K562 (cell line): ENCODE data around the gene MROH8. TPM values are rescaled to one million over a fixed set of nuclear protein-coding genes. Genes with fewer than 3 reads are reported as not detected.

Experiments
- ATAC-seq: fragments of 200-7000 bp; cut with Tn5 transposase; 3 replicates; pipeline ENCODE4 v1.9.1; 2020; ENCODE audit warnings: moderate library complexity
- BruUV-seq: library from RNA; stranded (reverse); fragments of 400-500 nt; replicated peaks from 2 replicates; lab custom pipeline; 2021; lab: Mats Ljungman, UMichigan
- CTCF ChIA-PET: fragments of 300-600 bp; formaldehyde crosslinking; extraction: SDS; loops from one replicate; lab custom pipeline; 2021; ENCODE audit warnings: low intra/inter-chr PET ratio; lab: Yijun Ruan, JAX
- POLR2A ChIA-PET: fragments of 300-600, 350-650 bp; sonication (Branson Sonifier 250); formaldehyde crosslinking; extraction: SDS; loops from one replicate; lab custom pipeline; 2021; ENCODE audit warnings: antibody characterized with exemption, inconsistent platforms; lab: Yijun Ruan, JAX
- DNase-seq, 4 experiments: peaks; one replicate each; pipeline versions ENCODE4 v3.0.0 to v3.0.0-alpha.2; 2011 to 2018; ENCODE audit warnings: low spot score in 3 of 4, mixed read lengths in 3 of 4; ENCODE audit errors: extremely low read depth in 1 of 4
- FAIRE-seq: peaks from 2 replicates; lab custom pipeline; 2011; peaks lifted over from hg19 to GRCh38; lab: Jason Lieb, UNC
- H2AFZ ChIP-seq: 2 replicates; pipeline ENCODE4 v1.6.0; 2011; ENCODE audit warnings: low read depth, low read length, control low read depth, inconsistent platforms
- H3K27ac ChIP-seq: fragments of 200-600 bp; 3 replicates; pipeline ENCODE4 v1.8.0; 2011; ENCODE audit warnings: low read depth, mild to moderate bottlenecking, control low read depth, inconsistent platforms, low read length, moderate library complexity, mixed read lengths; ENCODE audit errors: extremely low read depth
- H3K27me3 ChIP-seq, 2 experiments: fragments of 300-600 bp in 1 of 2; 2 replicates in 1 of 2; 3 replicates in 1 of 2; pipeline versions ENCODE4 v1.6.0 to v1.8.0; 2011; ENCODE audit warnings: inconsistent platforms in 2 of 2, low read length in 2 of 2, mild to moderate bottlenecking in 1 of 2, mixed read lengths in 1 of 2, moderate library complexity in 1 of 2; ENCODE audit not compliant: control insufficient read depth in 2 of 2, insufficient read depth in 2 of 2
- H3K36me3 ChIP-seq: fragments of 300-600 bp; 3 replicates; pipeline ENCODE4 v1.8.0; 2011; ENCODE audit warnings: mild to moderate bottlenecking, low read length, inconsistent platforms; ENCODE audit not compliant: control insufficient read depth, insufficient read depth
- H3K4me1 ChIP-seq, 2 experiments: fragments of 200-600 bp in 1 of 2; replicated peaks in 1 of 2; 2 replicates in 1 of 2; 3 replicates in 1 of 2; pipeline versions ENCODE4 v1.5.1 to v1.8.0; 2011; ENCODE audit warnings: inconsistent platforms in 2 of 2, low read length in 2 of 2, mild to moderate bottlenecking in 1 of 2, mixed read lengths in 1 of 2, moderate library complexity in 1 of 2; ENCODE audit not compliant: control insufficient read depth in 2 of 2, insufficient read depth in 2 of 2
- H3K4me2 ChIP-seq: 2 replicates; pipeline ENCODE4 v1.6.1; 2011; ENCODE audit warnings: low read length, control low read depth, inconsistent platforms, mixed read lengths; ENCODE audit not compliant: insufficient read depth
- H3K4me3 ChIP-seq: fragments of 200-600 bp; sonication (generic), shearing (Covaris generic); 2 replicates; pipeline ENCODE4 v1.5.1; 2016; ENCODE audit warnings: control low read depth, inconsistent platforms
- H3K79me2 ChIP-seq: fragments of 200-600 bp; 3 replicates; pipeline ENCODE4 v1.8.0; 2011; ENCODE audit warnings: low read length, inconsistent platforms; ENCODE audit not compliant: control insufficient read depth, insufficient read depth
- H3K9ac ChIP-seq, 2 experiments: 2 replicates each; pipeline versions ENCODE4 v1.6.0 to v1.6.1; 2011; ENCODE audit warnings: low read depth in 2 of 2, low read length in 2 of 2, control low read depth in 1 of 2, inconsistent platforms in 1 of 2, mild to moderate bottlenecking in 1 of 2, mixed read lengths in 1 of 2; ENCODE audit not compliant: insufficient read depth in 1 of 2
- H3K9me1 ChIP-seq: one replicate; pipeline ENCODE4 v1.6.0; 2011; ENCODE audit warnings: inconsistent platforms, mild to moderate bottlenecking, low read length, moderate library complexity; ENCODE audit not compliant: control insufficient read depth, insufficient read depth
- H3K9me3 ChIP-seq: replicated peaks from 2 replicates; pipeline ENCODE4 v1.5.1; 2011; ENCODE audit warnings: low read depth, low read length, inconsistent platforms; ENCODE audit not compliant: control insufficient read depth, insufficient read depth
- H4K20me1 ChIP-seq: replicated peaks from 2 replicates; pipeline ENCODE4 v1.6.1; 2011; ENCODE audit warnings: low read length, inconsistent platforms, mixed read lengths; ENCODE audit not compliant: control insufficient read depth, insufficient read depth
- ARNT ChIP-seq, 2 experiments: fragments of 450-650 bp; IDR thresholded peaks; 2 replicates each; pipeline ENCODE4 v1.6.1; 2016; ENCODE audit warnings: mild to moderate bottlenecking in 1 of 2
- C11orf30 ChIP-seq: fragments of 450-650 bp; IDR thresholded peaks from 2 replicates; pipeline ENCODE4 v1.6.1; 2016; ENCODE audit warnings: low read depth, mild to moderate bottlenecking
- CBX3 ChIP-seq, 2 experiments: IDR thresholded peaks; 1 replicate in 1 of 2; 2 replicates in 1 of 2; pipeline ENCODE4 v1.6.1; 2012; ENCODE audit warnings: inconsistent platforms in 2 of 2, low read length in 2 of 2, borderline replicate concordance in 1 of 2, control low read depth in 1 of 2
- IRF9 ChIP-seq: fragments of 450-650 bp; IDR thresholded peaks from 2 replicates; pipeline ENCODE4 v1.6.1; 2016; ENCODE audit warnings: missing biosample characterization, missing genetic modification characterization
- MAFF ChIP-seq: IDR thresholded peaks from 2 replicates; pipeline ENCODE4 v1.6.1; 2012; ENCODE audit warnings: low read length, improper control_type of control experiment
- MAFG ChIP-seq: fragments of 450-650 bp; conservative IDR thresholded peaks from 2 replicates; pipeline ENCODE4 v1.6.1; 2016; ENCODE audit warnings: missing genetic modification characterization, missing compliant biosample characterization
- MAFK ChIP-seq: IDR thresholded peaks from 2 replicates; pipeline ENCODE4 v1.6.1; 2011; ENCODE audit warnings: low read length, improper control_type of control experiment
- SETDB1 ChIP-seq: IDR thresholded peaks from one replicate; pipeline ENCODE4 v1.6.1; 2012; ENCODE audit warnings: low read length, control low read depth, inconsistent platforms
- ZNF3 ChIP-seq: fragments of 250-450 bp; sonication (Bioruptor Pico); IDR thresholded peaks from 2 replicates; pipeline ENCODE4 v1.5.0; 2021; ENCODE audit warnings: mild to moderate bottlenecking, moderate library complexity
- ZNF316 ChIP-seq: fragments of 450-650 bp; IDR thresholded peaks from 2 replicates; pipeline ENCODE4 v1.6.1; 2016
- ZNF77 ChIP-seq: fragments of 250-450 bp; sonication (Bioruptor Pico); IDR thresholded peaks from 2 replicates; pipeline ENCODE4 v1.5.0; 2020
- WGBS: fragments of 100-300 bp; shearing (Covaris generic); methylation state at CpG from one replicate; pipeline ENCODE4 v1.1.6; 2016; ENCODE audit warnings: low coverage, mixed read lengths; ENCODE audit not compliant: insufficient coverage; ENCODE audit errors: missing lambda C conversion rate; 5-methylcytosine and 5-hydroxymethylcytosine counted together
- in situ Hi-C: fragments of 300-500 bp; cut with MboI; formaldehyde crosslinking; loops from 4 replicates; pipeline ENCODE4 v1.15.0; 2018; ENCODE audit warnings: inconsistent platforms, mixed read lengths
- intact Hi-C: fragments of 100-400 bp; cut with micrococcal nuclease; formaldehyde crosslinking; loops from 2 replicates; pipeline ENCODE4 v1.14.2; 2022
- polyA plus RNA-seq, 8 experiments: library from polyadenylated mRNA; depleted of rRNA in 4 of 8; stranded (reverse) in 5 of 8; unstranded in 3 of 8; fragments of >200 nt; fragmentation: Nextera tagmentation in 2 of 8; fragmentation: Illumina TruSeq in 1 of 8; extraction: Ambion mirVana in 2 of 8; extraction: Trizol in 1 of 8; gene quantifications; 2 replicates each; pipeline versions ENCODE4 v1.2.1 to v1.2.3, GENCODE V29; 2011 to 2014; ENCODE audit warnings: inconsistent platforms in 1 of 8, missing spikeins in 1 of 8
- total RNA-seq, 7 experiments: library from RNA; depleted of rRNA in 6 of 7; stranded (reverse); fragments of >200 nt in 6 of 7; fragmentation: Illumina TruSeq in 2 of 7; extraction: Trizol in 2 of 7; gene quantifications; 2 replicates each; pipeline versions ENCODE4 v1.2.1 to v1.2.3, GENCODE V29; 2011 to 2021; ENCODE audit warnings: low replicate concordance in 1 of 7

The MROH8 gene
- total and polyA plus RNA-seq, 9 of the 15 experiments (the other 6 are each of a cell fraction or from before 2014, with no cell fraction given): 0.21 to 1.5 (median 0.78) TPM

- peaks cover 40% of the 10 kb centered on the region for H3K79me2 ChIP-seq
- H3K9ac ChIP-seq: no peak overlapping the region
- WGBS: 95% methylated on average over 13 of the region's 13 CpGs
- no peaks in the 10 kb centered on the region for H3K27me3 ChIP-seq
- no peak for DNase-seq
- H3K27ac ChIP-seq: no peak overlapping the region
- ATAC-seq: no peak
- intact Hi-C loops: no loop called here
- H3K9me1 ChIP-seq: no peaks in the 10 kb centered on the region
- H4K20me1 ChIP-seq: peaks cover 19% of the 10 kb centered on the region
- BruUV-seq: TSS peak; percentile 18
- H2AFZ ChIP-seq: no peak overlapping the region
- no peaks in the 10 kb centered on the region for H3K9me3 ChIP-seq
- H3K36me3 ChIP-seq: peaks cover 97% of the 10 kb centered on the region
- H3K4me1 ChIP-seq: no peaks in the 10 kb centered on the region
- no peak for FAIRE-seq
- ChIA-PET CTCF (interaction anchor here (1.9 kb wide), 1 partner anchor 333 kb away, joined by 14 read pairs; no protein-coding TSS in a partner anchor), POLR2A (interaction anchor here (1.2 kb wide), 1 partner anchor 12 kb away, joined by 4 read pairs; no protein-coding TSS in a partner anchor)
- no peak overlapping the region for H3K4me2 ChIP-seq
- no peak for TF ChIP-seq ZNF77
- no peak for TF ChIP-seq ZNF3 (CRISPR knock-in tag)
- no peak for TF ChIP-seq ARNT (IDR thresholded peaks at IDR 0.05)
- TF ChIP-seq CBX3 (IDR thresholded peaks at IDR 0.05; ENCODE audit: borderline replicate concordance in 1 of 2, low read length in 2 of 2): no peak
- no peak overlapping the region for H3K4me3 ChIP-seq
- in situ Hi-C loops: no loop called here
Observed at GRCh38 chr20:37200926-37201826, 21.8 kb upstream of the MROH8 start.

GRCh38 chr20:37200376-37200775 lies 21.0 kb upstream of the MROH8 start:
- no peak overlapping the region for H3K27ac ChIP-seq
- no peaks in the 10 kb centered on the region for H3K9me1 ChIP-seq
- no peaks in the 10 kb centered on the region for H3K27me3 ChIP-seq
- H3K4me1 ChIP-seq: no peaks in the 10 kb centered on the region
- peak; percentile 58; the same call in 1 of the 2 replicates for TF ChIP-seq MAFG (tag)
- TF ChIP-seq C11orf30: peak; percentile 73
- peak; percentile 48; the same call in 1 of the 2 replicates for TF ChIP-seq MAFK
- TF ChIP-seq IRF9 (tag): no peak
- peak; percentile 41 for TF ChIP-seq MAFF
- peak; percentile 86 for TF ChIP-seq ZNF316
- no peak for TF ChIP-seq SETDB1
- intact Hi-C loops (no loop called here), in situ Hi-C loops (no loop called here)
- peaks cover 48% of the 10 kb centered on the region for H3K79me2 ChIP-seq
- H3K9me3 ChIP-seq: no peaks in the 10 kb centered on the region
- H3K4me2 ChIP-seq: no peak overlapping the region
- H3K4me3 ChIP-seq: no peak overlapping the region
- H2AFZ ChIP-seq: no peak overlapping the region
- CTCF ChIA-PET: no interaction called here
- no TSS peak for BruUV-seq
- POLR2A ChIA-PET: no interaction called here
- H3K9ac ChIP-seq: no peak overlapping the region
- peaks cover 95% of the 10 kb centered on the region for H3K36me3 ChIP-seq
- FAIRE-seq (no peak), ATAC-seq (no peak), DNase-seq (no peak)
- peaks cover 25% of the 10 kb centered on the region for H4K20me1 ChIP-seq
- 91% methylated on average over 4 of the region's 4 CpGs for WGBS
